ENCODE data around the gene C14orf132.

The C14orf132 gene

GRCh38 chr14:96084796-96085195, 45.6 kb downstream of the C14orf132 start:
- no peak for DNase-seq

DNA sequence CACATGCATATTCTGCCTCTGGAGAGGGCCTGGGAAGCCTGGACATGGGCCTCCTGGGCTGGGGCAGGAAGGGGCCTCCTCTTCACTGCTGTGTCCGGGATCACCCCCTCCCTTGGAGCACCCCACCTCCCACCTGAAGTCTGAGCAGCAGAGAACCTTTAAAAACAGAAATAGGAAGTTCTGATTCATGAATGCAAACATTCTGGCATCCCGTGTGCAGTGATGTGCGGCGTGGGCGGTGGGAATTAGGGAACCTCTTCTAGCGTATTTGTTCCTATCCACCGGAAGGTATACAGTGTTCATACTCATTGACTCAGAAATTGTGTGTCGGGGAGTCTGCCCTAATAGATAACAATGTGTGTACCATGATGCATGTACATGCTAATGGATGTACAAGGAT, 46.2 kb downstream of the C14orf132 start:
- DNase-seq = no peak

DNA sequence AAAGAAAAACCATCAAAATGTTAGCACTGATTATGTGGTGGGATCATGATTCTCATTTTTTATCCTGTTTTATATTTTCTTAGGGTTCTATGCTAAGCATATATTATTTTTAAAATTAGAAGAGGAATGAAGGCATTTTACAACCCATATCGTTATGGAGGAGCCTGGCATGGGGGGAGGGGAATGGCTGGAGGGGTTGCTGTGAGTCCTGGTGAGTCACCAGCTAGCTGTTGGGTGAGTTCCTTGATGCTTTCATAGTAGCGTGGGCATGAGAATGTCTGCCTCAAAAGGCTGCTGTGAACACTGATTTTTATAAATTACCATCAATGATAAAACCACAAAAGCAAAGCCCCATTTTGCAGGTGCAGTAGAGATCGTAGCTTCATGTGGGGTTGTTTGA, 46.9 kb downstream of the C14orf132 start:
- no peak for DNase-seq

DNA sequence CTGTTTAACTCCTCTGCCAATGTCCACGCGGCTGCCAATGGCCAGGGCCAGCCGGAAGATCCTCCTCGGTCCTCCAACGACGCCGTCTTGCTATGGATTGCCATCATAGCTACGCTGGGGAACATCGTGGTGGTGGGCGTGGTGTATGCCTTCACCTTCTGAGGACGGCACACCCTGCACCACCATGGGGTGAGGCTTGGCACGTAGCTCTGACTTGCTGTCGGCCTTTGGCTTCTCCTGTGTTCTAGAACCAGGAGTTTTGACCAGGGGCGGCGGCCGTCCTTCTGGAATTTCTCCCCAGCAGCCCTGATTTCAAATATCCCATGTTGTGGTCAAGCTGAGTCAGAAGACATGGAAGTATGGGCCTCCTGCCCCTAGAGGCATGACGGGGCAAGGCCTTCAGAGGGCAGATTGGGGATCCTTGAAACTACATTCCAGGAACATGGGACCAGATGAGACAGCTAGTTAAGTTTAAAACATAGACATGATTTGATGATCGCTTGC, 47.5 kb downstream of the C14orf132 start:
- no peak for DNase-seq

GRCh38 chr14:96088074-96088473, 48.9 kb downstream of the C14orf132 start:
- no peak for DNase-seq

- DNase-seq = no peak
These were observed 49.3 kb downstream of the C14orf132 start for GRCh38 chr14:96088481-96088880.

GRCh38 chr14:96088911-96089310, 49.7 kb downstream of the C14orf132 start:
- DNase-seq = no peak

- DNase-seq = no peak
These were observed 50.2 kb downstream of the C14orf132 start for GRCh38 chr14:96089401-96089800.

- DNase-seq = no peak
These were observed 51.4 kb downstream of the C14orf132 start for GRCh38 chr14:96090441-96091148.

- DNase-seq = no peak
These were observed 52.1 kb downstream of the C14orf132 start for GRCh38 chr14:96091149-96091693.

DNA sequence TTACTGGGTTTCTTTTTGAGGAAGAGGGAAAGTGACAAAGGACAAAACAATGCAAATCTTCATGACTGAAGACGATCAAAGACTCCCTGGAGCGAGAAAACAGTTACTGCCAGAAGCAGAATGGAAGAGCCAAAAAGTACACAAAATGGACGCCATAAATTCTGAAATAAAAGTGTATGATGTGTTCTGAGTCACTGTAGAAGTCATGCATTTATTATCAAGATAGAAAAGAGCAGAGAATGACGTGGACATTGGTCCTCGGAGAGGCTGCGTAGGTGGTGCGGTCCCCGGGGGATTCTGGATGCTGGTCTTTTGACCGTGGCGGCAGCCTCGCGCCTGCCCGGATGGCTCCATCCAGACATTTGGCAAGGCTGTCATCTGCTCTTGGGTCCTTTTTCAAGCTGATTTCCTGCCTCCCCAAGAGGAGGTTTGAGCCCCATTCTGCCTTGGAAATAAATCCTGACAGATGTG, 52.8 kb downstream of the C14orf132 start:
- no peak for DNase-seq

GRCh38 chr14:96092936-96093335, 53.8 kb downstream of the C14orf132 start:
- no peak for DNase-seq

- DNase-seq = no peak
These were observed 55.0 kb downstream of the C14orf132 start for GRCh38 chr14:96094211-96094610.

- DNase-seq = no peak
These were observed 55.5 kb downstream of the C14orf132 start for GRCh38 chr14:96094656-96095055.

GRCh38 chr14:96095058-96095457, 55.9 kb downstream of the C14orf132 start:
- no peak for DNase-seq

GRCh38 chr14:96095581-96096476, 56.7 kb downstream of the C14orf132 start:
- no peak for DNase-seq

- DNase-seq = no peak
These were observed 57.8 kb downstream of the C14orf132 start for GRCh38 chr14:96096639-96097610.

GRCh38 chr14:96097752-96098151, 58.6 kb downstream of the C14orf132 start:
- no peak for DNase-seq

- no peak for DNase-seq
These were observed 59.3 kb downstream of the C14orf132 start for GRCh38 chr14:96098309-96098998.

DNA sequence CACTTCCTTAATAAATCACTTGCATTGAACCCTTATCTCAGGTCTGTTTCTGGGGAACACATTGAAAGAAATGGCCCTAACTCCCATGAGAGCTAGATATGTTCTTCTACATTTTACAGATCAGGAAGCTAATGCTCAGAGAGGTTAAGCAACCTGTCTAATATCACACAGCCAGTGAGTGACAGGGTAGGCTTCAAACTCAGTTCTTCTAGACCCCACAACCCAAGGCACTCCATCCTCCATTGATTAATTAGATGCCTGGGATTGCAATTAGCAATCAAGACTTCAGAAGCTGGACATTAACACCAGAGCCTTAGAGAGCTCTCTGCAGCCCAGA, 59.8 kb downstream of the C14orf132 start:
- no peak for DNase-seq

DNA sequence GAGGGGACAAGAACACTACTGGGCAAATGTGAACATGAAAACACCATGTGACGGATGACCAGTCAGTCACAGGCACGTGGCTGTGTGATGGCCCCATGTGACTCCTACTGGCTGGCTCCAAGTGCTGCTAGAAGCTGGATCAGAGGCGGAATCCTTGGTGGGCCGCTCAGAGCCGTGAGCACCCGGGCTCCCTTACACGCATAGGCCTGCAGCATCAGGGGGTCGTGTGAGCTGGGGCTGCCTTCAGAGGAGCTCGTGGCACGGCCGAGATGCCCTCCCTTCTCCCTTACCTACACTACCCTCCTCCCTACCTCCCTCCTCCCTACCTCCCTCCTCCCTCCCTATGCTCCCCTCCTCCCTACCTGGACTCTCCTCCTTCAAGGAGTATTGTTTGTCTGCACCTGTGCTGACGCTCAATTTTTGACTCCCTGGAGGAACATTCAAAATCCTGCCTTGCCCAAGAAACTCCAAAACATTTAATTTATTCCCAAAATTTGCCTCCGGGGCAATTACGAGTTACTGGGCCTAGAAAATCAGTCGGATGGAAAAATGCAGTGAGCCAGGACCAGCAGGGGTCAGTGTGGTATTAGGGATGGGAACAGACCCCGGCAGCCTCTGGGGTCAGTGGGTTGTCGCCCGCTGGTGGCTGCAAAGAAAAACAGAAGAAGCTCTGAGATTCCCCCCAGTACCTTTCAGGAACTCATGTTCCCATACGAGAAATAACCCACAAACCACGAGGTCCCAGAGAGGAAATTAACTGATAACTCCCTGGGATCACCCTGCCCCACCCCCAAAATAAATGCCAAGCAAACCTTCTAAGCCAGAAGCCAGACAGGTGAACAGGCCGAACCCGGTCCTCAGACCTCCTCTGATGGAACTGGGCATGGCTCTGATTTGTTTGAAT, 61.3 kb downstream of the C14orf132 start:
- DNase-seq = no peak
